GM10248 (cell line): Measurements from ENCODE around the gene SLFNL1.
A peak's percentile ranks its signal among the peaks of the same experiment; 100 is the strongest.

Source experiments
- CTCF ChIA-PET: fragments of 300-600 bp; sonication (Branson Sonifier 250); formaldehyde crosslinking; extraction: SDS; loops from one replicate; lab custom pipeline; 2021; ENCODE audit warnings: antibody characterized with exemption; lab: Yijun Ruan, JAX
- POLR2A ChIA-PET: fragments of 350-650 bp; sonication (Branson Sonifier 250); formaldehyde crosslinking; extraction: SDS; loops from one replicate; lab custom pipeline; 2020; ENCODE audit warnings: antibody characterized with exemption; lab: Yijun Ruan, JAX
- DNase-seq: peaks from one replicate; pipeline ENCODE4 v3.0.0; 2012; ENCODE audit errors: extremely low spot score
- CTCF ChIP-seq: IDR thresholded peaks from 2 replicates; pipeline ENCODE4 v1.5.1; 2012; ENCODE audit warnings: mild to moderate bottlenecking, low read depth; ENCODE audit errors: extremely low read depth, missing control alignments, control extremely low read depth

The SLFNL1 gene

GRCh38 chr1:40981691-40982448, 39.7 kb downstream of the SLFNL1 start:
- ChIA-PET POLR2A (interaction anchor here (1.8 kb wide), 1 partner anchor 22 kb away, joined by 4 read pairs; no protein-coding TSS in a partner anchor), CTCF (no interaction called here)

GRCh38 chr1:40980453-40981121, 40.9 kb downstream of the SLFNL1 start:
- CTCF ChIA-PET, result interaction anchor here (1.0 to 1.7 kb wide), 6 partner anchors 14 to 215 kb away, joined by 3 to 6 read pairs (median 4); no protein-coding TSS in a partner anchor
- POLR2A ChIA-PET, result interaction anchor here (1.2 kb wide), 1 partner anchor 23 kb away, joined by 3 read pairs; no protein-coding TSS in a partner anchor
- TF ChIP-seq CTCF, result no peak
- peak; percentile 43 for DNase-seq

More at GRCh38 chr1:40981691-40982448, 39.7 kb downstream of the SLFNL1 start:
- no peak for TF ChIP-seq CTCF
- DNase-seq, result no peak

- ChIA-PET POLR2A (interaction anchor here (0.7 to 1.2 kb wide), 2 partner anchors 23 to 258 kb away, joined by 3 read pairs; no protein-coding TSS in a partner anchor), CTCF (interaction anchor here (1.0 to 1.7 kb wide), 6 partner anchors 15 to 215 kb away, joined by 3 to 6 read pairs (median 4); no protein-coding TSS in a partner anchor)
- DNase-seq, result no peak
- no peak for TF ChIP-seq CTCF
Measured at GRCh38 chr1:40980068-40980452, 41.5 kb downstream of the SLFNL1 start.

GRCh38 chr1:40979241-40980067, 42.1 kb downstream of the SLFNL1 start, which contains the start of gene CTPS1:
CTPS1 (plus strand) TSS chr1:40979696; CDS start chr1:40983291, 3,595 bp downstream.
- peak; percentile 37 for TF ChIP-seq CTCF
- CTCF ChIA-PET, result interaction anchor here (1.2 to 1.7 kb wide), 5 partner anchors 16 to 214 kb away, joined by 3 to 6 read pairs (median 4); no protein-coding TSS in a partner anchor
- DNase-seq, result peak; percentile 99
- POLR2A ChIA-PET, result interaction anchor here (0.5 to 1.2 kb wide), 4 partner anchors 24 to 986 kb away, joined by 3 to 4 read pairs (median 4); no protein-coding TSS in a partner anchor

GRCh38 chr1:40978886-40979240, 42.7 kb downstream of the SLFNL1 start:
- CTCF ChIA-PET, result no interaction called here
- TF ChIP-seq CTCF, result no peak
- POLR2A ChIA-PET, result no interaction called here
- no peak for DNase-seq
